ENCODE measurements around the gene TSPAN15.

TSPAN15 gene

DNA sequence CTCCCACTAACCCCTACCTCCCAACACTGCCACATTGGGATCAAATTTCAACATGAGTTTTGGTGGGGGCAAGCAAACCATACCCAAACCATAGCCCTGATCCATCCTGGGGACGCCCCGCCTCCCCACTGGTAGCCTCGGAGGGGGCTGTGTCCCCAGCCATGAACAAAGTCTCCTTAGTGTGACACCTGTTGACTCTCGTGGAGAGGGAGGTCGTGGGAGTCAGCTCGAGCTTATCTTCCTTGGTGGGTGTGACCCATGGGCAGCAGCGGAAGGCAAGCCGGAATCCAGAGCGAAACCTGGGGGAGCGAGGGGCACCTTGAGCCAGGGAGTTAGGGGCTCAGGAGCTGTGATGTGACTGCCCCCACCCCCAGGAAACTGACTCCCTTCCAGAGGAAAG, 46.5 kb upstream of the TSPAN15 start:
- DNase-seq: no peak
- Histone ChIP-seq H3K9ac (ENCODE audit: low read length) (no peak overlapping the region), H3K18ac (ENCODE audit: low read length) (no peak overlapping the region), H2BK5ac (ENCODE audit: low read depth, low read length, poor library complexity) (no peak overlapping the region), H3K79me2 (ENCODE audit: control insufficient read depth, insufficient read depth, low read length, poor library complexity) (no peaks in the 10 kb centered on the region), H3K23ac (ENCODE audit: low read length) (no peak overlapping the region), H3K14ac (ENCODE audit: low read length) (no peak overlapping the region), H3K9me3 (ENCODE audit: insufficient read depth, low read depth, low read length) (no peaks in the 10 kb centered on the region), H3K4me2 (ENCODE audit: low read length) (no peak overlapping the region), H3K79me1 (ENCODE audit: low read length) (peaks cover 4% of the 10 kb centered on the region), H2AFZ (ENCODE audit: insufficient read depth, low read length, poor library complexity) (no peak overlapping the region), H4K91ac (ENCODE audit: low read depth, low read length) (no peak overlapping the region), H3K4me3 (ENCODE audit: low read depth, low read length) (no peak overlapping the region), H3K4me1 (ENCODE audit: control insufficient read depth in 1 of 2, insufficient read depth in 2 of 2, low read length in 2 of 2) (peaks cover 3 to 8% of the 10 kb centered on the region in 2 experiments), H3K27me3 (ENCODE audit: insufficient read depth, low read length) (no peaks in the 10 kb centered on the region), H2BK12ac (ENCODE audit: low read length) (no peak overlapping the region), H3K27ac (ENCODE audit: low read depth, low read length) (no peak overlapping the region), H4K12ac (ENCODE audit: low read depth, low read length) (no peak overlapping the region), H4K8ac (ENCODE audit: low read depth, low read length) (no peak overlapping the region), H2BK120ac (ENCODE audit: insufficient read depth, low read length, poor library complexity) (no peak overlapping the region), H3K36me3 (ENCODE audit: control insufficient read depth in 1 of 2, insufficient read depth in 2 of 2, low read length in 2 of 2) (peaks cover 28 to 36% of the 10 kb centered on the region in 2 experiments), H3K4ac (ENCODE audit: low read depth, low read length) (no peak overlapping the region), H2AK5ac (ENCODE audit: low read length) (no peak overlapping the region)
- WGBS (ENCODE audit: extremely low coverage, insufficient coverage, insufficient read length): no CpG with 5 or more reads among the region's 10 CpGs

DNA sequence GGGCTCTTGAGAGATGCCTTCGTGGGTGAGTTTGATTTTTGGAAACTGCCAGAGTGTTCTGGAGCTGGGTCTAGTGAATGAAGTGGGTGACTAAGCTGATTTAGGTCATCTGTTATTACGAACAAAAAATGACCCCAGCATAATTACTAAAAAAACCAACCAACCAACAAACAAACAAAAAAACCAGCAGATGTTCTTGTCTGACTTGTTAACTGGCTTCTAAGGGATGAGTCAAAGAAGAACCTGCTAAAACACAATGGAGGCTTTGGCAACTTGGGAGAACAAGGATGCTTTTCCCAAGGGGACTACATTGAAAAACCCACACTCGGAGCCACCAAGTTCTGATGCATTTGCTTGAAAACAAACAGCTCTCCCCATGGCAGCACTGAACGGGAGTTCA, 46.0 kb upstream of the TSPAN15 start:
- Histone ChIP-seq H3K23ac (ENCODE audit: low read length) (no peak overlapping the region), H2AFZ (ENCODE audit: insufficient read depth, low read length, poor library complexity) (no peak overlapping the region), H3K9me3 (ENCODE audit: insufficient read depth, low read depth, low read length) (no peaks in the 10 kb centered on the region), H2AK5ac (ENCODE audit: low read length) (no peak overlapping the region), H3K79me2 (ENCODE audit: control insufficient read depth, insufficient read depth, low read length, poor library complexity) (no peaks in the 10 kb centered on the region), H4K8ac (ENCODE audit: low read depth, low read length) (no peak overlapping the region), H3K4me2 (ENCODE audit: low read length) (no peak overlapping the region), H4K12ac (ENCODE audit: low read depth, low read length) (no peak overlapping the region), H3K14ac (ENCODE audit: low read length) (no peak overlapping the region), H2BK5ac (ENCODE audit: low read depth, low read length, poor library complexity) (no peak overlapping the region), H3K79me1 (ENCODE audit: low read length) (peaks cover 4% of the 10 kb centered on the region), H3K27ac (ENCODE audit: low read depth, low read length) (no peak overlapping the region), H3K36me3 (ENCODE audit: control insufficient read depth in 1 of 2, insufficient read depth in 2 of 2, low read length in 2 of 2) (peaks cover 23 to 32% of the 10 kb centered on the region in 2 experiments), H2BK12ac (ENCODE audit: low read length) (no peak overlapping the region), H3K4ac (ENCODE audit: low read depth, low read length) (no peak overlapping the region), H3K4me3 (ENCODE audit: low read depth, low read length) (no peak overlapping the region), H2BK120ac (ENCODE audit: insufficient read depth, low read length, poor library complexity) (no peak overlapping the region), H3K9ac (ENCODE audit: low read length) (no peak overlapping the region), H3K4me1 (ENCODE audit: control insufficient read depth in 1 of 2, insufficient read depth in 2 of 2, low read length in 2 of 2) (peaks cover 3 to 8% of the 10 kb centered on the region in 2 experiments), H4K91ac (ENCODE audit: low read depth, low read length) (no peak overlapping the region), H3K18ac (ENCODE audit: low read length) (no peak overlapping the region), H3K27me3 (ENCODE audit: insufficient read depth, low read length) (no peaks in the 10 kb centered on the region)
- no peak for DNase-seq
- no CpG with 5 or more reads among the region's 4 CpGs for WGBS (ENCODE audit: extremely low coverage, insufficient coverage, insufficient read length)

DNA sequence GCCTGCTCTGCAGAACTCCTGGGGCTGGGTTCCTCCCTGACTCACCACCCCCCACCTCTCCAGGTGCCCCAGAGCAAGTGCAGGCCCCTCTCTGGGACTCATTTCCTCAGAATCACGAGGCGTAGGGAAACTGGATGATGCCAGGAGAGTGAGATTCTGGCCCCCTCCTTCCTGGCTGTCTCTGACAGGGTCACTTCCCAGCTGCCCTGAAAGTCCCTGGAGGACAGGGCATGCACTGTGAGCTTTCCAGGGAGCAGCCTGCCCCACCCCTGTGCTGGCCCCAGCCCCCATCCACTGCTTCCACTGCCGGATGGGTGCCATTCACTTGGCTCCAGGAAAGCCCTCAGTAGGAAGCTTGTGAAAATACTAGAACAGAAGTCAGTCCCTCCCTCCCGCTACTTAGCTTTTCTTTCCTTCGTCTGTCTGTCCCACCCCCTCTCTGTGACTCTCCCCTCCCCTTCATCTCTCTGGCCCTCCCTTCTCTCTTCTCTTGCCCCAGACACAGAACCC, 44.9 kb upstream of the TSPAN15 start:
- H3K27me3 ChIP-seq (ENCODE audit: insufficient read depth, low read length): no peaks in the 10 kb centered on the region
- no peak overlapping the region for H3K4ac ChIP-seq (ENCODE audit: low read depth, low read length)
- H4K8ac ChIP-seq (ENCODE audit: low read depth, low read length): no peak overlapping the region
- H2BK12ac ChIP-seq (ENCODE audit: low read length): no peak overlapping the region
- no peak overlapping the region for H3K23ac ChIP-seq (ENCODE audit: low read length)
- peaks cover 8% of the 10 kb centered on the region for H3K79me1 ChIP-seq (ENCODE audit: low read length)
- no peak overlapping the region for H2AK5ac ChIP-seq (ENCODE audit: low read length)
- no peak overlapping the region for H3K18ac ChIP-seq (ENCODE audit: low read length)
- DNase-seq: no peak
- H2BK5ac ChIP-seq (ENCODE audit: low read depth, low read length, poor library complexity): no peak overlapping the region
- no peak overlapping the region for H3K9ac ChIP-seq (ENCODE audit: low read length)
- H4K12ac ChIP-seq (ENCODE audit: low read depth, low read length): no peak overlapping the region
- peaks cover 12 to 21% of the 10 kb centered on the region in 2 experiments for H3K36me3 ChIP-seq (ENCODE audit: control insufficient read depth in 1 of 2, insufficient read depth in 2 of 2, low read length in 2 of 2)
- no peak overlapping the region for H3K14ac ChIP-seq (ENCODE audit: low read length)
- no CpG with 5 or more reads among the region's 5 CpGs for WGBS (ENCODE audit: extremely low coverage, insufficient coverage, insufficient read length)
- no peaks in the 10 kb centered on the region for H3K79me2 ChIP-seq (ENCODE audit: control insufficient read depth, insufficient read depth, low read length, poor library complexity)
- H3K9me3 ChIP-seq (ENCODE audit: insufficient read depth, low read depth, low read length): no peaks in the 10 kb centered on the region
- H3K4me3 ChIP-seq (ENCODE audit: low read depth, low read length): no peak overlapping the region
- no peak overlapping the region for H4K91ac ChIP-seq (ENCODE audit: low read depth, low read length)
- H3K4me1 ChIP-seq (ENCODE audit: control insufficient read depth in 1 of 2, insufficient read depth in 2 of 2, low read length in 2 of 2): peaks cover 9 to 17% of the 10 kb centered on the region in 2 experiments
- no peak overlapping the region for H2AFZ ChIP-seq (ENCODE audit: insufficient read depth, low read length, poor library complexity)
- no peak overlapping the region for H3K27ac ChIP-seq (ENCODE audit: low read depth, low read length)
- H3K4me2 ChIP-seq (ENCODE audit: low read length): no peak overlapping the region
- H2BK120ac ChIP-seq (ENCODE audit: insufficient read depth, low read length, poor library complexity): no peak overlapping the region

DNA sequence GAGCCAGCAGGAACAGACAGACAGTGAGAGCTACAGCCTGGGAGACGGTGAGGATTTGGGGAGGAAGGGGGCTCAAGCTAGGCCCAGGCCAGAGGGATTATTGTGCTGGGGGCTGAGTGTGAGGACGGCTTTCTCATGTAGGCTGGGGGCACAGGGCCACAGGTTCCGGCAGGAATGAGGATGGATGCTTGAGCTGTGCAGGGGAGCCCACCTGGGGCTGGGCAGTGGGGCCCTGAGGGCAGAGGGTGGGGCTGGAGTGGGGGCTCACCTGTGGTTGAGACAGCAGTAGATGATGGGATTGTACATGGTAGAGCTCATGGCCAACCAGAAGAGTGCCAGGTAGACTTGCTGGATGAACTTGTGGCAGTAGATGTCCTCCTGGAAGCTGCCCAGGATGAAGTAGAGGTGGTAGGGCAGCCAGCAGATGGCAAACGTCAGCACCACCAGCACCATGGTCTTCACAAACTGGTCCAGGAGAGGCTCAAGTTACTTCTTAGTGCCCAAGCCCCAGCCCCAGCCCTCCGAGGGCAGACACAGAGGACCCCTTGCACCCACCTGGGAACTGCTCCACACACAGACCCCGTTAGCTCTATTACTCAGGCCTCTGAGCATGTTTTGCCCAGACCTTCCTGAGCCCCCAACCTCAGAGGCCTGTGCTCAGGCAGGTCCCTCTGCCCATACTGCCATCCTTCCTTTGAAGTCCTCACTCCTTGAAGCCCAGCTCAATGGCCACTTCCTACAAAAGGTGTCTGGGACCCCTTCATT, 44.3 kb upstream of the TSPAN15 start:
- Histone ChIP-seq H3K23ac (ENCODE audit: low read length) (no peak overlapping the region), H4K8ac (ENCODE audit: low read depth, low read length) (no peak overlapping the region), H2BK120ac (ENCODE audit: insufficient read depth, low read length, poor library complexity) (no peak overlapping the region), H4K12ac (ENCODE audit: low read depth, low read length) (no peak overlapping the region), H2AK5ac (ENCODE audit: low read length) (no peak overlapping the region), H3K27me3 (ENCODE audit: insufficient read depth, low read length) (no peaks in the 10 kb centered on the region), H3K4ac (ENCODE audit: low read depth, low read length) (no peak overlapping the region), H3K4me3 (ENCODE audit: low read depth, low read length) (no peak overlapping the region), H3K79me2 (ENCODE audit: control insufficient read depth, insufficient read depth, low read length, poor library complexity) (no peaks in the 10 kb centered on the region), H4K91ac (ENCODE audit: low read depth, low read length) (no peak overlapping the region), H3K79me1 (ENCODE audit: low read length) (peaks cover 8% of the 10 kb centered on the region), H2AFZ (ENCODE audit: insufficient read depth, low read length, poor library complexity) (no peak overlapping the region), H2BK5ac (ENCODE audit: low read depth, low read length, poor library complexity) (no peak overlapping the region), H3K36me3 (ENCODE audit: control insufficient read depth in 1 of 2, insufficient read depth in 2 of 2, low read length in 2 of 2) (peaks cover 7 to 16% of the 10 kb centered on the region in 2 experiments), H2BK12ac (ENCODE audit: low read length) (no peak overlapping the region), H3K4me2 (ENCODE audit: low read length) (no peak overlapping the region), H3K4me1 (ENCODE audit: control insufficient read depth in 1 of 2, insufficient read depth in 2 of 2, low read length in 2 of 2) (peaks cover 9 to 18% of the 10 kb centered on the region in 2 experiments), H3K9me3 (ENCODE audit: insufficient read depth, low read depth, low read length) (no peaks in the 10 kb centered on the region), H3K9ac (ENCODE audit: low read length) (no peak overlapping the region), H3K14ac (ENCODE audit: low read length) (no peak overlapping the region), H3K18ac (ENCODE audit: low read length) (no peak overlapping the region), H3K27ac (ENCODE audit: low read depth, low read length) (no peak overlapping the region)
- no peak for DNase-seq
- no CpG with 5 or more reads among the region's 6 CpGs for WGBS (ENCODE audit: extremely low coverage, insufficient coverage, insufficient read length)

Data from trophoblast cell (in vitro differentiated cells and primary cell).